HG03064 (cell line): Measurements from ENCODE around the gene AKAP6.
"Not testable (repeated sequence)": the region's sequence is repeated elsewhere in the genome, so short reads cannot be mapped to it uniquely, and the experiment has no call there.

Experiments
- ATAC-seq: cut with Tn5 transposase; IDR thresholded peaks from one replicate; pipeline ENCODE4 v1.9.1; 2021; ENCODE audit warnings: low read depth; ENCODE audit not compliant: unreplicated experiment

AKAP6 gene

GRCh38 chr14:32565256-32565655 is 236.2 kb downstream of the AKAP6 start:
- no peak for ATAC-seq

DNA sequence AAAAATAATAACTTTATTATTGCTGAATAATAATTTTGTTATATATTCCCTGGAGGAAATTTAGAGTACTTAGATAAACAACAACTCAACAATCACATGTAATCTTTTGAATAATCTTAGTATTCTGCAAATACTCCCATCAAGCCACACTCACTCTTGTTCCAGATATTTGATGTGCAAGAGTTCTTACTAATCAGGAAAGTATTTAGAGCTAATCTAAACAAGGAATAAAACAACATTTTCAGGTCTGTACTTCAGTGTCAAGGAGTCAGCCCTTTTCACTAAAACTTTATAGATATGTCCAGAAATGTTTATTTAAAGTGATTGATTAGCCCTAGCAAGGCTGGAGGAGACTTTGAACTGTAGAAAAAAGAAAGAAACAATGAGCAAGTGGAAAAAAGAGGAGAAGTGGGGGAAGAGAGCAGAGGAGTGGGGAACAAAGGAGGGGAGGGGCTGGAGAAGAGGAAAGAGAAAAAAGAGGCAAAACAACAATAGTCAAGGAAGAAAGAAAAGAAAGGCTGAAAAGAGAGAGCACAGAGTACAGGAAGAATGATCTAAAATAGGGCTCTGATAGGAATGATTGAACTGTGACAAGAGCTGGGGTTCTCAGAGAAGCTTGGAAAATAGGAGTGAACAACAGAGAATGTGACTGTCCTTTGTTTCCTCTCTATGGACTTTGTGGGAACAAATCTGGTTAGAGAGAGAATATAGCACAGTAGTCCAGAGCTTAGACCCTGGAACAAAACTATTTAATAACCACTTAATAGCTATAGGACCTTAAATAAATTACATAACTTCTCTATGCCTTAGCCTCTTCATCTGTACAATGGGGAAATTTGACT is 238.7 kb downstream of the AKAP6 start:
- no peak for ATAC-seq

DNA sequence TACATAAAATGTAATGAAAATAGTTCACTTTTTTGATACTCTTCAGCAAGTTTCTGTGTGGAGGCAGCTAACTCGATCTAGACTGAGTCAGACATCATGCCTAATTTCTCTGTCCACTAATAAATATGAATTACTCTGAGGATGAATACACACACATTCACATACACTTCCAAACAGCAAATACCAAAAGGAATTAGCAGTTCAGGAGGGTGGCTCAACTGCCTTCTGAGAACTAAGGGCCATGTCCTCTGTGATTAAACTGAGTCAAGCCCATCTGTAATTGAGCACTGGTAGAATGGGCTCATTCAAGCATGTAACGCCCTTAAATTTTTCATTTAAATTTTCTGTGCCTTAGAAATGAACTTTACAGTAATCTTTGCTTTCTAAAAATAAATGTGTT is 242.5 kb downstream of the AKAP6 start:
- no peak for ATAC-seq

GRCh38 chr14:32571995-32572866 is 243.1 kb downstream of the AKAP6 start:
- ATAC-seq = no peak

GRCh38 chr14:32572867-32573150 is 243.7 kb downstream of the AKAP6 start:
- ATAC-seq = no peak

- ATAC-seq = no peak
Measured at GRCh38 chr14:32574269-32574668, 245.2 kb downstream of the AKAP6 start.

DNA sequence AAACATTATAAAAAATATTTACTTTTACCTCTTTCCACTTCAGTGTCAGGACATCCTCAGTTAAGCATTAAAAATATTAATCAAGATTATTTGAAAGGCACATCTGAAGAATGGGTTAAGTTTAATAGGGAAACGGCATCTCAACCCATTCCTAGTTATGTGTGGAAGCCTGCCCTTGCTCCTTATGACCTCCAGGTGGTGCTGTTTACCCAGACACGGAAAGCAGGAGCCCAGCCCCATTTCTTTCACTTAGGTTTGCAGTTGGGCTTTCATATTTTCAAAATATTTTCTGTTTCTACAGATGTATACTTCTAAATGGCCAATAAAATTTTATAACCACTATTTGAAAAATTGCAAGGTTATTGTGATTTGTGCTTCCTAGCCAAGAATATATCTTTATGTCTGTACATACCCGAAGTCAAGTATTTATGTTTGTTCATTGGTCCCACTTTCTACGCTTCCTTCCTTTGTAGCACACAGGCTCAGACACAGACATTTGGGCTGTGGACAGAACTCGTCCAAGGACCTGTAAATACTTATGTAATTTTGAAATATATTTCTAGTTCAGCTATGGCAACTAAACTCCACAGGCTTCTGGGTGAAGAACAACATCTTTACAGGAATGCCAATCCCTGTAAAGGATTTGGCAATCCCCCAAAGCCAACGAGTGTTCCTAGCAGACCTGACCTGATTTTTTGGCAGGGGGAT is 247.1 kb downstream of the AKAP6 start:
- ATAC-seq = no peak

- ATAC-seq = no peak
Measured at GRCh38 chr14:32576977-32577376, 247.9 kb downstream of the AKAP6 start.

DNA sequence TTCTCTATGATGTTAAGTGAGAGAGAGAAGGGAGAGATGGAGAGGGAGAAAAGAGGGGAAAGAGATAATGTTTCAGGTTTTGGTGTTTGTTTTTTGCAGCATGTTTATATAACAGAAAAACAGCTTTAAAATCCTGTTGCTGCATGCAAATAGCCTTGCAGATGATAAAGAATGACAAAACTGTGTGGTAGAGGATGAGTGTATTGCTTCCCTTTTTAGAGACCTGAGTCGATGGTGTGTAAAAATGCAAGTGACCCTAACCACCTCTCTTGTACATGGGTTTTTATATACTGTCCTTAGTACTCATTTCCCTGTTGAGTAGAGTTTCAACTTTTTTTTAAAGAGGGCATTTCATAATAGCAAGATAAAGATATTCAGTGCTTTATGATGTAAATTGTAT is 249.1 kb downstream of the AKAP6 start:
- ATAC-seq = no peak

- not testable (repeated sequence) for ATAC-seq
Measured at GRCh38 chr14:32583427-32583826, 254.3 kb downstream of the AKAP6 start.

- no peak for ATAC-seq
Measured at GRCh38 chr14:32584079-32584478, 255.0 kb downstream of the AKAP6 start.

- ATAC-seq = no peak
Measured at GRCh38 chr14:32587461-32587860, 258.4 kb downstream of the AKAP6 start.

GRCh38 chr14:32588448-32589320 is 259.6 kb downstream of the AKAP6 start:
- no peak for ATAC-seq

DNA sequence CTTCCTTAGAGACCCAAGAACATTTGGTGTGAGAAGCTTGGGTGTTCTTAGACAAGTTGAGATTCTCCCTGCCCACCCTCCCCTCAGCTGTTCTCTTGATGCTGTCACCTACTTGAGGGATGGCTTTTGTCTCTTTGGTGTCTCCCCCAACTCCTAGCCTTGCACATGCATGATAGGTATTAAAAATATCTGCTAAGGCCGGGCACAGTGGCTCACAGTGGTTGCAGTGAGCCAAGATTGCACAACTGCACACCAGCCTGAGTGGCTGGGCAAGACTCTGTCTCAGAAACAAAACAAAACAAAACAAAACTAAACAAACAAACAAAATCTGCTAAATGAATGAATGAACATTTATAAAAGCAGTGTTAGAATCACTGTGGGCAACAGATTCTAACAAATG is 261.1 kb downstream of the AKAP6 start:
- ATAC-seq = no peak

DNA sequence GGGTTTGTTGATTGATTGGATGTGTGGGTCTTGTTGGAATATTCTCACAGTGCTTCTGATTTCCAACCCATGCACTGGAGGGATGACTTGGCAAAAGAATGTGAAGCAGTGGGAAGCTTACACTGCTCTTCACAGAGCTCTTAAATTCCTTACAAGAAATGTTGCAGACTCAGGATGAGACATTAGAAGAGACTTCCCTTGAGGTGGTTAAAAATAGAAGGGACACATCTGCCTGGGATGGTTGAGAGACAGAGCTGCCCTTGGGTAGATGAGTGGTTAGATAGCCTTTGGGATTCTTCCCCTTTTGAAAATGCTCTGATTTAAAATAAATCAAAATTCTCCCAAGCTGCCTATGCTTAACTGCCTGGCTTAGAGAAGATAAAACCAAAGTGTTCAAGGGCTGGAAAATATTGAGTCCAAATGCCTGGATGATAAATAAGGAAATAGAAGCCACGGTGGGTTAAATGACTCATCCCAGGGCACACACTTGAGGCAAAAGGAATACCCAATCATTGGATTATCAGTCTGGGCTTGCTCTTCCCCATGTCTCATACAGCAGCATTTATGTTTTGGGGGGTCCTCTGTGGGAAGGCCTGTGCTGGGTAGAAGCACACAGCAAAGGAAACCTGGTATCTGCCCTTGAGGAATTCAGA is 264.3 kb downstream of the AKAP6 start:
- no peak for ATAC-seq

DNA sequence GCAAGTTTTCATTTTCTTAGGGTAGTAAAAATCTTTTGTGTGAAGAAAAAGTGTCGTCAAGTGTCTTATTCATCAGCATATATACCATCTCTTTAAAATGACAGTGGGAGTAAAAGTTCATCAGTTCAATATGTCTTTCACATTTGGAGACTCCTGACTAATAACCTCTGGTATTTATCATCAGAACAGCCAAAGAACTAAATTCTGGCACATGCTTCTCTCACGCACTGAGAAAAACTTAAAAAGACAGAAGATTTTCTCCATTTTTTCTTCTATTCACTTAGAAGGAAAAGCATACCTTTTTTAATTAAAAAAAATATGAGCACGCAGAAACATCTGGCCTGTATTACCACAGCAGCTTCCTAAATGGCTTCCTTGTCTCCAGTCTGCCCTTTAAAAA is 265.7 kb downstream of the AKAP6 start:
- ATAC-seq = no peak

DNA sequence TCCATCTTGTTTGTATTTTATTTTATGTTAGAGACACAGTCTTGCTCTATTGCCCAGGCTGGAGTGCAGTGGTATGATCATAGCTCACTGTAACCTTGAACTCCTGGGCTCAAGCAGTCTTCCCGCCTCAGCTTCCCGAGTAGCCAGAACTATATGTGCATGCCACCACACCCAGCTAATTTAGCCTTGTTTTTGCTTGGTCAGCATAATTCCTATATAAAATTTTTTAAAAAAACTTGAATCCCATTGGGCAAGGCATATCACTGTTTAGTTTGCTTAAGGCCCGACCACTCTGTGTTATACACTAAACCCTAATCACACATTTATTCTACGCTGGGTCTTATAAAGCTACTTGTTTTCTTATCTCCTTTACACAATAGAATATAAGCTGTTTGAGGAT is 266.4 kb downstream of the AKAP6 start:
- no peak for ATAC-seq

DNA sequence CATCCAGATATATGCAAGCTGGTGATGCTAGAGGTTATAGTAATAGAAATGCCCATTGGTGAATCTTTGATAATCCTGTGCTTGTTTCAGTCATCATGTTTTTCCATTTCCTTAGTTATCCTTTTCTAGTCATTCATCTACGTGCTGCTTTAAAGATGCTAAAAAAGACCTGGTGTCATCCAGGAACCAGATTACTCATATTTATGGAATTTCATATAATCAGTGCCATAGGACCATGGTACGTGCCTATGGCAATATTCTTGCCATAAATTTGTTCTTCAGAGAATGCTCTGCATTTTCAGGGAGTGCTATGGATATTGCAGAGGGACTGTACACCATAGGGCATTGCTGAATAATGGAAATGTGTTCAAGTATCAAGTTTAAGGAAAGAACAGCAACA is 267.3 kb downstream of the AKAP6 start:
- no peak for ATAC-seq

DNA sequence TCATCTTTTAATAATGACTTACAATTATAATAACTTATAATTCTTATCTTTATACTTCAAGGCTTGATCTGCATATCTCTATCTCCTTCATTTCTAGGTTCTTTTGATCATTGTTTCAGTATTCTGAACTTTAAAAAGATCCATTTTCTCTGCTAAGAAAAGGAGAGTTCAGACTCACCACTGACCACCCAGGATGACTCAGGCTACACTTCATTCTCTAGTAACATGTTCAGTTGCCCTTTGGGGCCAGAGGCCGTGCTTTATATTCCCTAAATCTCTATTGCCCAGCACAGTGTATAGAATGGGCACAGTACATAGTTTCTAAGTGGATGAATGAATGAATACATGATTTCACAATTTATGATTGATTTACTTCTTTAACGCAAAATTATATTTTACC is 268.7 kb downstream of the AKAP6 start:
- no peak for ATAC-seq

GRCh38 chr14:32601069-32601468 is 272.0 kb downstream of the AKAP6 start:
- no peak for ATAC-seq
